ENCODE results near the gene SLC5A6.

DNA sequence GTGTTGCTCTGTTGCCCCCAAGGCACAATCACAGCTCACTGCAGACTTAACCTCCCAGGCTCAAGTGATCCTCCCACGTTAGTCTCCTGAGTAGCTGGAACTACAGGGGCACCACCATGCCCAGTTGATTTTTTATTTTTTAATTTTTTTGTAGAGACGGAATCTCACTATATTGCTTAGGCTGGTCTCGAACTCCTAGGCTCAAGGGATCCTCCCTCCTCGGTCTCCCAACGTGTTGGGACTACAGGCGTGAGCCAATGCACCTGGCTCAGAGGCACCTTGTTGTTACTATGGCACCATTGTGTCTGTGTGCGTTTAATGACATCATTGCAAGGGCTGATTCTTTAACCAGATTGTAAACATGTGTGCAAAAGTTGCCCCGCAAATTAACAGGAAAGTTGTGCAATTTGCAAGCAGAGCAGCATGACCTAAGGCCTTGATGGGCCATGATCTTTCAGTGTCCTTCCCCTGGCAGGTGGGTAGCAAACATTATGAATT is 40.7 kb downstream of the SLC5A6 start:
- TF ChIP-seq, protein P1, sequence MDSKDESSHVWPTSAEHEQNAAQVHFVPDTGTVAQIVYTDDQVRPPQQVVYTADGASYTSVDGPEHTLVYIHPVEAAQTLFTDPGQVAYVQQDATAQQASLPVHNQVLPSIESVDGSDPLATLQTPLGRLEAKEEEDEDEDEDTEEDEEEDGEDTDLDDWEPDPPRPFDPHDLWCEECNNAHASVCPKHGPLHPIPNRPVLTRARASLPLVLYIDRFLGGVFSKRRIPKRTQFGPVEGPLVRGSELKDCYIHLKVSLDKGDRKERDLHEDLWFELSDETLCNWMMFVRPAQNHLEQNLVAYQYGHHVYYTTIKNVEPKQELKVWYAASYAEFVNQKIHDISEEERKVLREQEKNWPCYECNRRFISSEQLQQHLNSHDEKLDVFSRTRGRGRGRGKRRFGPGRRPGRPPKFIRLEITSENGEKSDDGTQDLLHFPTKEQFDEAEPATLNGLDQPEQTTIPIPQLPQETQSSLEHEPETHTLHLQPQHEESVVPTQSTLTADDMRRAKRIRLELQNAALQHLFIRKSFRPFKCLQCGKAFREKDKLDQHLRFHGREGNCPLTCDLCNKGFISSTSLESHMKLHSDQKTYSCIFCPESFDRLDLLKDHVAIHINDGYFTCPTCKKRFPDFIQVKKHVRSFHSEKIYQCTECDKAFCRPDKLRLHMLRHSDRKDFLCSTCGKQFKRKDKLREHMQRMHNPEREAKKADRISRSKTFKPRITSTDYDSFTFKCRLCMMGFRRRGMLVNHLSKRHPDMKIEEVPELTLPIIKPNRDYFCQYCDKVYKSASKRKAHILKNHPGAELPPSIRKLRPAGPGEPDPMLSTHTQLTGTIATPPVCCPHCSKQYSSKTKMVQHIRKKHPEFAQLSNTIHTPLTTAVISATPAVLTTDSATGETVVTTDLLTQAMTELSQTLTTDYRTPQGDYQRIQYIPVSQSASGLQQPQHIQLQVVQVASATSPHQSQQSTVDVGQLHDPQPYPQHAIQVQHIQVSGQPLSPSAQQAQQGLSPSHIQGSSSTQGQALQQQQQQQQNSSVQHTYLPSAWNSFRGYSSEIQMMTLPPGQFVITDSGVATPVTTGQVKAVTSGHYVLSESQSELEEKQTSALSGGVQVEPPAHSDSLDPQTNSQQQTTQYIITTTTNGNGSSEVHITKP (tag by site-specific recombination; IDR thresholded peaks at IDR 0.05), result no peak
- TF ChIP-seq, protein P2, sequence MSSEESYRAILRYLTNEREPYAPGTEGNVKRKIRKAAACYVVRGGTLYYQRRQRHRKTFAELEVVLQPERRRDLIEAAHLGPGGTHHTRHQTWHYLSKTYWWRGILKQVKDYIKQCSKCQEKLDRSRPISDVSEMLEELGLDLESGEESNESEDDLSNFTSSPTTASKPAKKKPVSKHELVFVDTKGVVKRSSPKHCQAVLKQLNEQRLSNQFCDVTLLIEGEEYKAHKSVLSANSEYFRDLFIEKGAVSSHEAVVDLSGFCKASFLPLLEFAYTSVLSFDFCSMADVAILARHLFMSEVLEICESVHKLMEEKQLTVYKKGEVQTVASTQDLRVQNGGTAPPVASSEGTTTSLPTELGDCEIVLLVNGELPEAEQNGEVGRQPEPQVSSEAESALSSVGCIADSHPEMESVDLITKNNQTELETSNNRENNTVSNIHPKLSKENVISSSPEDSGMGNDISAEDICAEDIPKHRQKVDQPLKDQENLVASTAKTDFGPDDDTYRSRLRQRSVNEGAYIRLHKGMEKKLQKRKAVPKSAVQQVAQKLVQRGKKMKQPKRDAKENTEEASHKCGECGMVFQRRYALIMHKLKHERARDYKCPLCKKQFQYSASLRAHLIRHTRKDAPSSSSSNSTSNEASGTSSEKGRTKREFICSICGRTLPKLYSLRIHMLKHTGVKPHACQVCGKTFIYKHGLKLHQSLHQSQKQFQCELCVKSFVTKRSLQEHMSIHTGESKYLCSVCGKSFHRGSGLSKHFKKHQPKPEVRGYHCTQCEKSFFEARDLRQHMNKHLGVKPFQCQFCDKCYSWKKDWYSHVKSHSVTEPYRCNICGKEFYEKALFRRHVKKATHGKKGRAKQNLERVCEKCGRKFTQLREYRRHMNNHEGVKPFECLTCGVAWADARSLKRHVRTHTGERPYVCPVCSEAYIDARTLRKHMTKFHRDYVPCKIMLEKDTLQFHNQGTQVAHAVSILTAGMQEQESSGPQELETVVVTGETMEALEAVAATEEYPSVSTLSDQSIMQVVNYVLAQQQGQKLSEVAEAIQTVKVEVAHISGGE (tag by site-specific recombination; conservative IDR thresholded peaks at IDR 0.05; ENCODE audit: low read depth), result no peak
- TF ChIP-seq ZNF776 (tag by site-specific recombination; IDR thresholded peaks at IDR 0.05; ENCODE audit: borderline replicate concordance), result no peak
- no peak for TF ChIP-seq HOXA7 (CRISPR knock-in tag; IDR thresholded peaks at IDR 0.05; ENCODE audit: borderline replicate concordance)
- no peak for TF ChIP-seq BCL11A (tag by site-specific recombination; IDR thresholded peaks at IDR 0.05; ENCODE audit: low read depth)
- TF ChIP-seq CTCF (tag by site-specific recombination; IDR thresholded peaks at IDR 0.05), result no peak
- no peak for TF ChIP-seq ZNF23 (tag by site-specific recombination; IDR thresholded peaks at IDR 0.05; ENCODE audit: borderline replicate concordance)
- no peak for TF ChIP-seq YY1 (tag by site-specific recombination; IDR thresholded peaks at IDR 0.05)
- no peak for TF ChIP-seq ZNF24 (tag by site-specific recombination; IDR thresholded peaks at IDR 0.05)
- TF ChIP-seq ZNF274 (IDR thresholded peaks at IDR 0.05; ENCODE audit: low read length), result no peak
- no peak for TF ChIP-seq ZNF274 (tag by site-specific recombination; IDR thresholded peaks at IDR 0.05; ENCODE audit: borderline replicate concordance)
